Measurements from ENCODE around the gene JARID2.

The JARID2 gene

DNA sequence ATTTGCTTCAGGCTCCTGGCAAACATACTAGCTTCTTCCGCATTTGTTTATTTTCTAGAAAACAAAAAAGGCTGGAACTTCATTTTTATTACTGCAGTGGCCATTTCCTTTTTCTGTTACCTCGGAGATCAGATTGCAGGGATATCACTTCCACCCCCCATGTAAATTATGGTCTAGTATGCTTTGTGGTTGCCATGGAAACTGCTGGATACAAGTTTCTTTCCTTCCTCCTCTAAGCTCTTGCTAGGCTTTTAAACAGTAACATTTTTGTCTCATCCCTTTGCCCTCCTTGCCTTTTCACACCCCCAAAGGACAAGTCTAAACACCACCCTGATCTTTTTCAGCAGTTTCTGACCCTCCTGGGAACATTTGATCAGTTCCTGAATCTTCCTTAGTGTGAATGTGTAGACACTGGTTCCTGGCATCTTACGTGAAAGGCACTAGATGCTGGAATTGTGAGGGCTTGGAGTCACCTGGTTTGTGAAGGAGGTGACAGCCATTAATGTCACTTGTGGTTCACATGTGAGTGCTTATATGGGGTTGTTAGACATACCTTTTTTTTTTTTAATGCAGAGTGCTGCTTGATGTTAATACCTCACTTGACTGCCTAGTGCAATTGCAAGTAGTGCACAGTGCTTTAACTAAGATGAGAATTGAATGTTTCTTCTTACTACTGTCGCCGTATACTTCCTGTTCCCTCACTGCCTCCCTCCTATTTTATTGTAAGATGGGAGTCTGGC, 181.6 kb downstream of the JARID2 start:
- DNase-seq: no peak

DNA sequence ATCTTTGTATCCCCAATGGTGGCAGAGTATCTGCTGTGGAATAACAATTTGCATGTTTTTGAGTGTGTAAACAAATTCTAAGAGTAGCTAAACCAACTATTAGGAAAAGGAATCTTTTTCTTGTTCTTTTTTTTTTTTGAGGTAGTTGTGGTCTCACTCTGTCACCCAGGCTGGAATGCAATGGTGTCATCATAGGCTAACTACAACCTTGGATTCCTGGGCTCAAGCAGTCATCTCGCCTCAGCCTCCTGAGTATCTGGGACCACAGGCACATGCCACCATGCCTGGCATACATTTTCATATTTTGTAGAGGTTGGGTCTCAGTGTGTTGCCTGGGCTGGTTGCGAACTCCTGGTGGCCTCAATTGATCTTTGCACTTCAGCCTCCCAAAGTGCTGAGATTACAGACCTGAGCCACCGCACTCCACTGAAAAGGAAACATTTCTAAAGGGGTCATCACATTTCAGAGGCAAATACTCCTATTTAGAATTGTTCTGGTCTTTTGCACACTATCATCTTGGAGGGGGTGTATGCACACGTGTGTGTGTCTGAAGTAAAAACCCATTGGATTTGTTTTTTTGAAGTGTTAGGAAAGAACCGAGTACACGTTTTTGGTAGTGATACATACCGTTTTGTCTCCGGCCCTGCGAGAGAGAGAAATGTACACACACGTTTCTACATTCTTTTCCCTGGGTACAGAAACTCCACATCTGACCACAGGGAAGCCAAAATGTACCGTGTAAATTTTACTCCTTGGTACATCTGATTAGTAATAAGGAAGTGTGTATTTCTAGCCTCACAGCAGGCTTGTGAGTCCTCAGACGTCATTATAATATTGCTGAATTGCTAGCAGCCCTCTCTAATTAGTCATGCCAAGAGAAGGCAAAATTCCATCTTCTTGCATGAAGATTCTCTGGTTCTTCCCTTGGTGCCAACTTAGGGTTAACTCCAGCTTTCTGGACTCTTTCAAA, 183.6 kb downstream of the JARID2 start:
- DNase-seq: no peak

DNA sequence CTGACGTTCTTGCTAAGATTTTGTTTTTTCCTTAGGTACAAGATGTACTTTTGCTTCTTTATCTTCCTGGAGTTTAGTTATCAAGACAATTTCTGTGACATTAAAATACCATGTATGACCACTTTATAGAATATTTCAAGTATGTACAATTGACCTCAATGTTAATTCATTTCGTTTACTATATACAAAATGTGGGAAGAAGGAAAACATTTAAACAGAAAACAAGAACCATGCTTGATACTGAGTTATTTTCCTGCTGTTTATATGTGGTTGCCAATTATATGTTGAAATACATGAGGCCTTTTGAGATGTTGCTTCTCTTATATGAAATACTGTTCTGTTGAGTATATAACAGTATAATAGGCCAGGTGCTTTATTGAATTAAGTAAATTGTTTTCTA, 184.3 kb downstream of the JARID2 start:
- DNase-seq: no peak

DNA sequence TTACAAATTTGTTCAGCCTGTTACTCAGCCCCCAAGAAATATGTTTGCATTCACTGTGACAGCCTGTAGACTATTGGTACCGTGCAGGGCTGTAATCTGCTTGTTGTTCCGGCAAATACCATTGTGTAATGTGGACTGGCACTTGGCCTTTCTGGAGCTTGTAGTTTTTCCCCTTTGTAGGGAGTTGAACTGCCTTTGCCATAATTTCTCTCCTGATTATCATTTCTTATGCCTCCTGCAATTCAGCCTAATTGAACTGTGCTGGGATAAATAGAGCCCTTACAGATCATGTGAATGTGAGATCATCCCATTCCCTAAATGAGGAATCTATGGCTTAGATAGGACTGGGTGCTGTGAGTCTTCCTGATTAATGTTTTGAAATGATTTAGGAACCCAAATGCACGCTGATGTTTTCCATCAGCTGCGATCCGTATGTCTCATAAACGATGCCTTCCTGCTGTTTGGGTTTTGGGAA, 185.1 kb downstream of the JARID2 start:
- no peak for DNase-seq

DNA sequence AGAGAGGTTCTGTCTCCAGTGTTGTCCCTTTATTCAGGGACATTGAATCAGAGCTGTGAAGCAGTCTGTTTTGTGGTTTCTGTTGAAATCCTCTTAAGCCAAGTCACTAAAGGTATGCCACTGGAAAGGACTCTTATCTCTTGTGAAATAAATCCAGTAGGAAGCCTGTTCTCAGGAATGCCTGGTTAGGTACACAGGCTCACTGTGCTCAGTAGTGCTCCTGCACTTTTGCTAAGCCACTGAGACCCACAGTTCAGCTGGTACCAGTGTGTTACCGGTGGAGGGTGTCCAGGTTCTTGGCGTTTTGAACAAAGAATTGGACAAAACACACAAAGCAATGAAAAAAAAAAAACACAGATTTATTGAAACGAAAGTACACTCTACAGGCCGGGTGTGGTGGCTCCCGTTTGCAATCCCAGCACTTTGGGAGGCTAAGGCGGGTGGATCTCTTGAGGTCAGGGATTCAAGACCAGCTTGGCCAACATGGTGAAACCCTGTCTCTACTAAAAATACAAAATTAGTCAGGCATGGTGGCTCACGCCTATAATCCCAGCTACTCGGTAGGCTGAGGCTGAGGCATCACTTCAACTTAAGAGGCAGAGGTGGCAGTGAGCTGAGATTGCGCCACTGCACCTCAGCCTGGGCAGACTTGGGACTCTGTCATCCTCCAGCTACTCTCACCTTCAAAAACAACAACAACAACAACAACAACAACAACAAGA, 186.1 kb downstream of the JARID2 start:
- DNase-seq: no peak

DNA sequence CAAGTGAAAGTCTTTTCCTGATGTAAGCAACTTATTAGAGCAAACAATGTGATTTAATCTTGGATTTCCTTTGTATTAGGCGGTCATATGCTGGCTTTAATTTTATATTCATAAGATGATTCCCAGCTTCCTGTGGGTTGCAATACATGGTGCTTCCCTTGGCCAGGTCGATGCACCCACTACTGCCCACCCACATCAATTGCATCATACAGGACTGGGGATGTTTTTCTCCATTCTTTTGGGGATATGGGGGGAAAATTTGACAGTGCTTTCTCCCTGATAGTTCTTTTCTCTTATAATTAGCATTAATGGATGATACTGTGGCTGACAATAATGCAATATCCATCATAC, 187.6 kb downstream of the JARID2 start:
- DNase-seq: no peak

DNA sequence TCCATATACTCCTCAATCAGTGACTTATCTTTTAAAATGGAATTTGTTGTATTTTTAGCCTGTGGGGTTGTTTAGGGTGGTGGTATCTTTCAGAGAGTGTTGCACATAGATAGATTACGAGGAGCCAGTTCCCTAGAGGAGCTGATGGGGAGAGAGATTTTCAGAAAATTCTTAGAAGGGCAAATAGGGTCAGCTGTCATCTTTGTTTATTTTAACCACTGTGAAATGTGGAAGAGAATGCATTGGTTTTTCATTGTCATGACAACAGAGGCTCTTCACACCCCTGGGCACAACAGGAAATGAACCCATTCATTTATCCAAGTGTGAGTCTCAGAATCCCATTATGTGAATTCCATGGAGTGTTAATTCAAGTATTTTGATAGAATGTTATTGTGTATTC, 188.4 kb downstream of the JARID2 start:
- DNase-seq: no peak

DNA sequence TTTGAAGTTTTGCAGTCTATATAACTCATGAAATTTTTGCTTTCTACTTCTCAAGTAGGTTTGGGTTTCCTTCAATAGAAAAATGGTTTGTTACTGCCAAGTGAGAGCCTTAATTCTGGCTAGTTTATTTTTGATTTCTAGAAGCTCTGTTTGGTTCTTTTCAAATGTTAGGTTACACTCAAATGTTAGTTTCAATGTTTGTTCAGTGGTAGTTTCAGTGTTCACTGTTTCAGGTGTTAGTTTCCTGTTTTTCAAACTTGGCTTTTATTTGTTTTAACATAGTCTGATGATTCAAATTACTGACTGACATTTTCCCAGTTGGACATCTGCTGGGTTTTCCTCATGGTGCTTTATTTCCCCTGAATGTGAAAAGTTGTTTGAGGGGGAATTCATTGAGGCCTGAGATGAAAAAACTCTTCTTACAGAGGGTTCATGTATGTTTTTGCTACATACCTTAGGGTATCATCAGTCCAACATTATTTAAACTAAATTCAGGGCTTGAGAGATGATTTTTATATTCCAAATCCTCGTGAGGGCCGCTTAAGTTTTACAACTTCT, 189.0 kb downstream of the JARID2 start:
- DNase-seq: no peak

DNA sequence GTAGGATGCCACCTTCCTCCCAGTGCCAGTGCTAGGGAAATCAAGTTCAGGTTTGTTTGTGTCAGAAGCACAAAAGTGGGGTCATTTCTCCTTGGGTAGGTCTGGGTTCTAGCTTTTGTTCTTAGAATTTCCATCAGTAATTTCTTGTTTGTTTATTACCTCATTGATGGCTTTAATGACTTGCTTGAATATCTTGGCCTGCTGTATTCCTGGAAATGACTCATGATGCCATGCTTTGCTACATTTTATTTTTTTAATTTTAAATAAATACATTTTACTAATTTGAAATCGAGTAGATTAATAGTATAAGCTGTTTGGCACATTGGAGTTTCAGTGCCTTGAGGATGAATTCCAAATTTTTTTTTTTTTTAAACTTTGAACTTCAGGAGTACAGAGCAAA, 189.6 kb downstream of the JARID2 start:
- DNase-seq: no peak

DNA sequence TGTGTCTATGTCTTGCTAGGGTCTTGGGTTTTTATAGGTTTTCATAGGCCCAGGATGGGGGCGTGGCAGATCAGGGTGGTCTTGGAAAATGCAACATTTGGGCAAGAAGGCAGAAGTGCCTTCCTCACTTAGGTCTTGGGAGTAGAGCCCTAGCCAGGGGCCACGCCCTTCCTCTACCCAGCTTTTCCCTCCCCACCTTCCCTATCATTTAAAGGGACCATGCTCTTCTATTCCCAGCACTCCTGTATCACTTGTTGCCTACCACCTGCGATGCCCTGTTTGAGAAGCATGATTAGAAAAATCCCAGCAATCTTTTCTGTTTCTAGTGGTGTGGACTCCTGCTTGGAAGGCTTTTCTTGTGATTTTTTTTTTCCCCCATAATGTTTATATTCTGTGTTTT, 190.6 kb downstream of the JARID2 start:
- no peak for DNase-seq

DNA sequence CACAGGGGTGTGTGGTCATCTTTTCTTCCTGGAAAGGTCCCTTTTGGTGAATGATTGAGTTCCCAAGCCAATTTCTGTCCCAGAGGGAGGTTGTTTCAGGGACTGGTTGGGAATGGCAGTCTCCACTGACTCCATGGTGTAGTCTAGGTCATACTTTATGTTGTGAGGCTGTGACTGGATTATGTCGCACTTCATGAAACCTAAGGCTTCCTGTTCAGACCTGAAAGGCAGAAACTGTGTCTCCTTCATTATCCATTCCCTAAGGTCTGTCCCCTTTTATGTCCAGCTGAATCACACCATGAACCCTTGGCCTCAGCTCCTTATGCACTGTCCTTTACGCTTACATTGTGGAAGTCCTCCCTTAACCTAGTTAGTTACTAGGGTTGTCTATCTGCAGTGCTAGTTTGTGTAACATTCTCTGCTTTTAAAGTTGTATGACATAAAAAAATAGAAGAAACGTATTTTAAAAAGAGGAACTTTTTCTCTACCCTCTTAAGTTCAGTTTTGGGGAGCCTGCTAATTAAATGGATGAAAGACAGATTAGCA, 191.3 kb downstream of the JARID2 start:
- DNase-seq: no peak

DNA sequence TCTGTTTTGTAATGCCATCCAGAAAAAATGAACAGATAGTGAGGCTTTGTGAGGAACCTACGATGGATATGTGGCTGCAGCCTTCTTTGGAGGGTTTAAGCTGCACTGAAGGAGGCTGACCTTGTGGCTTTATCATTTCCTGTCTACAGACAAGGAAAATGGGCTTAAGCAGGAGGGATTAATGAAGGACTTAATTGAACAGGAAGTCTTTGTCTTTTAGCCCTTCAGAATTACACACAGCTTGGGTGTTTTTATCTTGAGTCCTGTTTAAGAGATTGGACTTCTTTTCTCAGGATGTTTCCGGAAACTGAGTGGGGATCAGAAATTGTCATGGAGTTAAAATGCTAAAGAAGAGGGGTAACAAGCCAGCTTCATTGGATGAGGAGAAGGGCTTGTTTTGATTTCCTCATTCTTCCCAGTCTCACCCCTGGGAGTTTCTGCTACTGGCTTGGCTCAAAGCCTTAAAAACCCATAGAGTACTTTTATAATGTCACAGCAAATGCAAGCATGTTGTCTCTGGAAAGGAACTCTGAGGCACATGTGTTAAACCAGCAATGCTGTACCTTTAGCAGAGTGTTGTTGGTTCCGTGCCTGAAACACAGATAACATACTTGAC, 193.6 kb downstream of the JARID2 start:
- no peak for DNase-seq

DNA sequence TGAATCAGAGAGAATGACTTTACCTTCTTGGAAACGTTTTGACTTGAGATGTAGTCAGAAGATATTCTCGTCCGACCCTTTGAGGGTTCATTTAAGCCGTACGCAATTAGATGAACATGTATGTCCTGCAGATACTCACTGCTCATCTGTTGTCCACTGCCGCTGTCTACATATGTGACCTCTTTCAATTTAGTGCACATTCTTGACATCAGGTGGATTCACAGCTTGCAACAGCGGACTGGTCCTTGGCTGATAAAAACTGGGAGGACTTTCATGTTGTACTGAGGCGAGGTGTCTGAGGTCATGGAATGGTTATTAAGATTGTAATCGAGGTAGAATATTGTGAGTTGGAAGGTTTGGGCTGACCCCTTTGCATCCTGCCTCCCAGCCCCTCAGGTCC, 194.2 kb downstream of the JARID2 start:
- DNase-seq: no peak

DNA sequence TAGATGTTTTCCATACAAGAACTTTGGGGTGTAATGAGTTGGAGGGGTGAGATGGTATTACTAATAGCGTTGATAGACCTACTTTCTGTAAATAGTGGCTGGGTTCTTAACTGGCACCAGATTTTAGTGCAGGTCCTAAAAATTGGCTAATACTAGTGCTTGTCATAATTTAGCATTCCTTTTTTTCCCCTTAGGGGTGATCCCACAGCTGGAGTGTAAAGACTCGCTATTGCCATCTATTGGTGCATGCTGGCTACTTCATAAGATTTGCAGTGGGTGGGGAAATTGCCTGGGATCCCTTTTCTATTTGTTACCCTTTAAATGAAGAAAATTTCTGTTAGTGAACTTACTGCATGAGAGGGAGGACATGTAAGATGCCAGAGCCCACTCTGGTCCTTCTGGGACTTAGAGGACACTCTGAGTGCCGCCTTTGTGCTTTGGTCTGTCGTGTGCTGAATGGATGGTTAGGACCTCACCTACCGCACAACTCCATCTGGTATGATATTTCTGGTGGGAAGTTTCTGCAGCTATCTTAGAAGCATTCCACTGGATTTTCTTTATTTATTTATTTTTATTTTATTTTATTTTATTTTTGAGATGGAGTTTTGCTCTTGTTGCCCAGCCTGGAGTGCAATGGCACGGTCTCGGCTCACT, 195.5 kb downstream of the JARID2 start:
- no peak for DNase-seq

DNA sequence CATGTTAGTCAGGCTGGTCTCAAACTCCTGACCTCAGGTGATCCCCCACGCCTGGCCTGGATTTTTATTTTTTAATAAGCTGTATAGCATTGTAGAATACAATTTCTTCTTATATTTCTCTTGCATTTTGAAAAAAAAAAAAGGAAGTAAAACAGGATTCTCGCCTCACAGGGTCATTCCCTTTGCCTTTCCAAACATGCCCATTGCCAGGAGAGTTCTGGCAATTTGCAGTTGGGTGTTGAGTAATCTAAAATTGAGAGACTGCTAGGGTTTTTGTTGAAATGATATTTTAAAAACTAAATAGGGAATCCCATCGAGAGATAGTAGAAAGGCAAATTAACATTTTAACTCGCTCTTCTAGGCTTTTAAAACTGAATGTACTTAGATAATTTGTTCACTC, 196.1 kb downstream of the JARID2 start:
- no peak for DNase-seq

DNA sequence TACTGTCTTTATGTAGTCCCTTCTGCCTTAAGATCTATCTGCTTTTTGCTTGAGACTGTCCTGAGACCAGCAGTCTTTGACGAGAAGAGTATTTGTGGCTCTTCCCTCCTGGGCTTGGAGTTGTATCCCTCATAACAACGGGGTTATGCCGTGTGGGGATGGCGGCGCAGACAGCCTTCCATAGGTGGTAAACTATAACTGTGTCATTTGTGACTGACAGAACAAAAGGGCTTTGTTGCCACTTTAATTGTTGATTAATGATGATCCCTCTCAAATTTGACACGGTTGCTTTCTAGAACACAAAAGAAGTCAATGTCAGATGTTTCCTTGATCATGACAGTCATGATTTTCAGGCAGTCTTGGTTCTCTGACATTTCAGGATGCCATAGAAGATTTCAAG, 196.6 kb downstream of the JARID2 start:
- no peak for DNase-seq

DNA sequence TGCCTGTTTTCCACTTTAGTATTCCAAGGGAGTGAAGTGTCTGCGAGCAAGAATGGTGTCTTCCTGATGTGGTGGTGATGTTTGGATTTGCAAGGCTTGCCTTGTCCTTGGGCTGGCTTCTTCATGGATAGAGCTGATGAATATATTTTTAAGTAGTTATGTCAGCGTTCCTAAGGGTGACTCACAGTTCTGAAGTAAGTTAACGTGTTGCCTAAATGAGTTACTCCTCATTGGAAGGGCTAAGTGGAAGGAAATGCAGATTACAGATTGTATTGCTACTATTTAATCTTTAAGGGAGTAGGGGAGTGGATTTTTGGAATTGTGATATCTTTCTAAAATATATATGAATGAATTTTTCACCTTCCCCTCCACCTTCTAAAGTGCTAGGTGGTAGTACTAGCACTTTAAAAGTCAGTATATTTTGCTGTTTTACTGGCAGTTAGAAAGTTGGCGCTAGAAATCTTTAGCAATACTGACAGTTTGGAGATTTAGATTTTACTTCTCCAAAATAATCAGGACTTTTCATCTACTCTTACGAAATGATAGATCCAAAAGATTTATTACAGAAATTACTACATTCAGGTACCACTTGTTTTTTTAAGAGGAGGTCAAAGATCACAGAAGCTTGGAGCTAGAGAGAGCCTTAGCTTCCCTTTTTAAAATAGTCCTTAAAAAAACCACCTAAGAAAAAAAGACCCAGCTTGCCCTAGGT, 197.4 kb downstream of the JARID2 start:
- DNase-seq: no peak

DNA sequence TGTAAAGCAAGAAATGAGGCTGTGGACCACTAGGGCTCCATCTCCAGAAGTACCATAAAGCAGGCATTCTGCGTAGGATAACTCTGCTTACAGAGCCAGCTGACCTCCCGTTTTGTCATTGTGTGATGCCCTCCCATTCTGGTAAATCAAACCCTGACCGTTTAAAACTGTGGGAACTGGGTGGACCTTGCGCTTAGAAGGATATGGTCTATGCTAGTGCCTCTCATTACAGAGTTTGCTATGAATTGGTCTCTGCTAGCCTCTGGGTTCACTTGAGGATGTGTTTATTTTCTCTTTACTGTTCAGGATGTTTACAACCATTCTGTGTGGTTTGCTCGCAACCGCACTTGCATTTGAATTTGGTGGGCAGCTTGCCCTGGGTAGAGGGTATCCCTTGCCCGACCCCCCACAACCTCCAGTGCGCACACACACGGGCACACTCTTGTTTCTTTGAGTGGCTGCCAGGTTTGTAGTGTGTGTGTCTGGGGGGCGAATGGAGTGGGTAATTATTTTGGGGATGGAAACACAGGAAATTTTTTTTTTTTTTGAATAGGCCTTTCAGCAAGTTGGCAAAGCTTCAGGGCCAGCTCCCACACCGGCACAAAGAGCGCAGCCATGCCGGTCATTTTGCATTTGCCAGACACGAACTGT, 198.3 kb downstream of the JARID2 start:
- DNase-seq: no peak

DNA sequence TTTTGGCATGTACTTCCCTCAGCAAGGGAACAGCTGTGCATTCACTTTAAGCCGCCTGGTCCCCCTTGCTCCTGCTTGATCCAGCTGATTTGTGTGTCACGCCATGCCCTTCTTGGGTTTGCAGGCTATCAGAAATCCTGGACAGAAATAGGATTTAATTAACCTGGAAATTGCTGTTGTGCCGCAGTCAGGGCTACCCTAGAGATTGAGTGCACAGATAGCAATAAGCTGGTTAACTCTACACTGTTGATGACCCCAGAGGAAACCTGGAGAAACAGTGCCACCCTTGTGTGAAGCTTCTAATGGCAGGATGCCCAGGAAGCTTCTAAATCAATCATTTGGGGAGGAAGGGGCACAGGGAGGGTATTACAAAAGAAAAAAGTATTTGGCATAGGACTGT, 199.0 kb downstream of the JARID2 start:
- no peak for DNase-seq

DNA sequence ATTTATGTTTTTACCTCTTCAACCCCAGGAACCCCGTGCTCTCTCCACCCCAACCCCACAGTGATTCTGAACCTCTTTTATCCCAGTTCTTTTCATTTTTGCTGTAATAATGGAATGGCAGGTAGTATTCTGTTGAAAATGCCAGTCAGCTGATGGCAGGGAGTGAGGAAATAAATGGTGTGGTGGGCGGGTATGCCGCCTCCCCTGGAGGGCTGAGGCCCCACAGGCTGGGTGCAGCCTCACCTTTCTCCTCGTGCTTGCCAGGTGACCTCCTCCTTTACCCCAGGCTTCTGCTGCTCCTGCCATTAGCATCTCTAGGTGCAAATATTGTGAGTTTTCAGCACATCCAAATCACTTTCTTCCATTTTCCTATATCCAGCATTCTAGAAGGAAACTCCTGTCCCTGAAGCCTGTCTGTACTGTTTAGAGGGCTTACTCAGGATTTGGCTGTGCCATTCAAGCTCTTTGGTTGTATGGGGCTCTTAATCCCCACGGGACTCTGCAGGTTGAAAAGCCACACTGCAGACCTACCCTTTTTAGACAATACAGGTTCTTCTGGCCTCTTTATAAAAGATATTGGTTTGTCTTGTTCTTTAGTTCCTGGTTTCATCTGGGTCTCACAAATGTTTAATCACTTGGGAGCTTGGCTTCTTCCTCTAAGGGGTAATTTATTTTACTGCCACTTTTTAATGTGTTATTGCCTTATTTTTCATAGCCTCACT, 201.8 kb downstream of the JARID2 start:
- DNase-seq: no peak

Measured in NCI-H1930 (cell line).